HepG2 (cell line): ENCODE measurements around the gene RPS6KB1. TPM values are rescaled to one million over a fixed set of nuclear protein-coding genes. Genes with fewer than 3 reads are reported as not detected.

Source experiments
- ATF2 ChIP-seq: sonication (generic); formaldehyde crosslinking; IDR thresholded peaks from 2 replicates; pipeline ENCODE4 v1.4.0; 2020; ENCODE audit warnings: missing genetic modification reagents
- DDIT3 ChIP-seq: sonication (generic); formaldehyde crosslinking; IDR thresholded peaks from 2 replicates; pipeline ENCODE4 v1.4.0; 2020; ENCODE audit warnings: mild to moderate bottlenecking, missing genetic modification reagents
- FOXM1 ChIP-seq: sonication (generic); formaldehyde crosslinking; IDR thresholded peaks from 2 replicates; pipeline ENCODE4 v1.5.0; 2020; ENCODE audit warnings: missing genetic modification reagents
- GATA4 ChIP-seq: sonication (generic); IDR thresholded peaks from 2 replicates; pipeline ENCODE4 v1.6.1; 2016; ENCODE audit warnings: antibody characterized with exemption, low read depth, borderline replicate concordance
- GMEB1 ChIP-seq: sonication (generic); formaldehyde crosslinking; IDR thresholded peaks from 2 replicates; pipeline ENCODE4 v1.5.1; 2020; ENCODE audit warnings: missing genetic modification reagents, mild to moderate bottlenecking, borderline replicate concordance
- HMG20A ChIP-seq: IDR thresholded peaks from 2 replicates; pipeline ENCODE4 v1.6.1; 2016; ENCODE audit warnings: borderline replicate concordance
- KAT8 ChIP-seq: IDR thresholded peaks from 2 replicates; pipeline ENCODE4 v1.6.1; 2016; ENCODE audit warnings: missing genetic modification reagents, missing compliant biosample characterization
- KMT2A ChIP-seq: sonication (generic); formaldehyde crosslinking; IDR thresholded peaks from 2 replicates; pipeline ENCODE4 v1.4.0; 2020; ENCODE audit warnings: missing genetic modification reagents
- PLSCR1 ChIP-seq: sonication (generic); formaldehyde crosslinking; IDR thresholded peaks from 2 replicates; pipeline ENCODE4 v1.5.0; 2020; ENCODE audit warnings: missing genetic modification reagents, mild to moderate bottlenecking, borderline replicate concordance
- POLR2AphosphoS2 ChIP-seq: IDR thresholded peaks from 2 replicates; pipeline ENCODE4 v1.6.1; 2011; ENCODE audit warnings: low read depth, low read length, improper control_type of control experiment
- RBAK ChIP-seq: sonication (generic); formaldehyde crosslinking; IDR thresholded peaks from 2 replicates; pipeline ENCODE4 v1.5.1; 2020; ENCODE audit warnings: mild to moderate bottlenecking, missing genetic modification reagents
- SIN3B ChIP-seq: fragments of 150-350 bp; IDR thresholded peaks from 2 replicates; pipeline ENCODE4 v1.6.1; 2014; ENCODE audit warnings: low read length
- ZNF263 ChIP-seq: sonication (generic); formaldehyde crosslinking; IDR thresholded peaks from 2 replicates; pipeline ENCODE4 v1.4.0; 2020; ENCODE audit warnings: missing genetic modification reagents
- polyA plus RNA-seq, 8 experiments: library from polyadenylated mRNA; depleted of rRNA in 3 of 8; stranded (reverse) in 7 of 8; unstranded in 1 of 8; fragments of >200 nt; fragmentation: Illumina TruSeq in 4 of 8; extraction: Trizol in 4 of 8; gene quantifications; 2 replicates each; pipeline versions ENCODE4 v1.2.1 to v1.2.3, GENCODE V29; 2011 to 2016; ENCODE audit warnings: low read depth in 4 of 8, missing spikeins in 1 of 8, mixed read lengths in 1 of 8; ENCODE audit not compliant: insufficient read depth in 1 of 8
- total RNA-seq, 5 experiments: library from RNA; depleted of rRNA; stranded (reverse); fragments of >200 nt; fragmentation: Illumina TruSeq; extraction: Trizol; gene quantifications; 2 replicates each; pipeline ENCODE4 v1.2.3, GENCODE V29; 2016; ENCODE audit warnings: low read depth in 1 of 5
- TF ChIP-seq, protein P1 (sequence below): sonication (generic); formaldehyde crosslinking; IDR thresholded peaks from 2 replicates; pipeline ENCODE4 v1.4.0; 2020; ENCODE audit warnings: missing genetic modification reagents, borderline replicate concordance
- TF ChIP-seq, protein P2 (sequence below): sonication (generic); formaldehyde crosslinking; IDR thresholded peaks from 2 replicates; pipeline ENCODE4 v1.8.0; 2022; ENCODE audit warnings: mild to moderate bottlenecking, missing genetic modification reagents, borderline replicate concordance

The RPS6KB1 gene
- total and polyA plus RNA-seq, 2 of the 13 experiments (the other 11 are each of a cell fraction or from before 2014, with no cell fraction given), result 16.5 to 42.2 TPM

DNA sequence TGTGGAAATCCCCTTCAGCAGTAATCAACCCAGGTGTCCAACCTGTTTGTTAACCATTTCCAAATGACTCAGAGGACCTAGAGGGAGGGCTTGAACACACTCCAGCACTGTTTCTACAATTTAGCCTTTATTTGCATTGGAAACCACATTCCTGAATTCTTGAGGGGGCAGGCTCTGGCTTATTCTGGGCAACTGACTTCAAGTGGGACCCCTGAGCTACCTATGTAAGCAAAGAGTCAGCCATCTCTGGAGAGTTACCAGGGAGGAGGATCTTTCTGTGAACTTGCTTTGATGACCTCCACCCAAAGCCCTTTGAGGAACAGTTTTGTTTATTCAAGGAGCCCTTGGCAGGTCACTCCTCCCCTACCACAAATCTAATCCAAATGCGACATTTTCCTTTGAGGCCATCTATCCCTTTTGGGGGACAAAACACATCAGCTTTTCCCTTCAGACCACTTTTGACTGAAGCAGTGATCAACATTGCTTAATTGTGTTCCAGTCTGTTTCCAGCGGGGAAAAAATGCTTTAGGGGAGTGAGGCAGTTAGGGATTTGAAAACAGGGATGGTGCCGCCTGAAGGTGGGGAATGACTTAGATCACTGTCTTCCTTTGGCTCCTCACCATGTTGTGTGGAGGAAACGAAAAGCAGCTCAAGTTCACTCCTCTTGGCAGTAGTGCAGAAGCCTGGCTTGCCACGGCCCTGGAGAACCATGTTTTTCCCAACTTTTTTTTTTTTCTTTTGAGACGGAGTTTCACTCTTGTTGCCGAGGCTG is 46.3 kb upstream of the RPS6KB1 start (continued):
- TF ChIP-seq GMEB1 (CRISPR knock-in tag) (peak; percentile 47; the same call in 1 of the 2 replicates), PLSCR1 (CRISPR knock-in tag) (no peak), SIN3B (0 out of 2 replicates have a peak, but pooled peaks have one; percentile 15), HMG20A (peak; percentile 76; the same call in 1 of the 2 replicates), GATA4 (peak; percentile 84), FOXM1 (CRISPR knock-in tag) (no peak), POLR2AphosphoS2 (peak; percentile 66; the same call in 1 of the 2 replicates), KAT8 (CRISPR knock-in tag) (peak; percentile 26), ATF2 (peak; percentile 71), DDIT3 (CRISPR knock-in tag) (no peak), RBAK (no peak), ZNF263 (CRISPR knock-in tag) (peak; percentile 75), KMT2A (no peak)
- TF ChIP-seq, protein P1, sequence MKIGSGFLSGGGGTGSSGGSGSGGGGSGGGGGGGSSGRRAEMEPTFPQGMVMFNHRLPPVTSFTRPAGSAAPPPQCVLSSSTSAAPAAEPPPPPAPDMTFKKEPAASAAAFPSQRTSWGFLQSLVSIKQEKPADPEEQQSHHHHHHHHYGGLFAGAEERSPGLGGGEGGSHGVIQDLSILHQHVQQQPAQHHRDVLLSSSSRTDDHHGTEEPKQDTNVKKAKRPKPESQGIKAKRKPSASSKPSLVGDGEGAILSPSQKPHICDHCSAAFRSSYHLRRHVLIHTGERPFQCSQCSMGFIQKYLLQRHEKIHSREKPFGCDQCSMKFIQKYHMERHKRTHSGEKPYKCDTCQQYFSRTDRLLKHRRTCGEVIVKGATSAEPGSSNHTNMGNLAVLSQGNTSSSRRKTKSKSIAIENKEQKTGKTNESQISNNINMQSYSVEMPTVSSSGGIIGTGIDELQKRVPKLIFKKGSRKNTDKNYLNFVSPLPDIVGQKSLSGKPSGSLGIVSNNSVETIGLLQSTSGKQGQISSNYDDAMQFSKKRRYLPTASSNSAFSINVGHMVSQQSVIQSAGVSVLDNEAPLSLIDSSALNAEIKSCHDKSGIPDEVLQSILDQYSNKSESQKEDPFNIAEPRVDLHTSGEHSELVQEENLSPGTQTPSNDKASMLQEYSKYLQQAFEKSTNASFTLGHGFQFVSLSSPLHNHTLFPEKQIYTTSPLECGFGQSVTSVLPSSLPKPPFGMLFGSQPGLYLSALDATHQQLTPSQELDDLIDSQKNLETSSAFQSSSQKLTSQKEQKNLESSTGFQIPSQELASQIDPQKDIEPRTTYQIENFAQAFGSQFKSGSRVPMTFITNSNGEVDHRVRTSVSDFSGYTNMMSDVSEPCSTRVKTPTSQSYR (CRISPR knock-in tag), result no peak; the same call in 1 of the 2 replicates
- TF ChIP-seq, protein P2, sequence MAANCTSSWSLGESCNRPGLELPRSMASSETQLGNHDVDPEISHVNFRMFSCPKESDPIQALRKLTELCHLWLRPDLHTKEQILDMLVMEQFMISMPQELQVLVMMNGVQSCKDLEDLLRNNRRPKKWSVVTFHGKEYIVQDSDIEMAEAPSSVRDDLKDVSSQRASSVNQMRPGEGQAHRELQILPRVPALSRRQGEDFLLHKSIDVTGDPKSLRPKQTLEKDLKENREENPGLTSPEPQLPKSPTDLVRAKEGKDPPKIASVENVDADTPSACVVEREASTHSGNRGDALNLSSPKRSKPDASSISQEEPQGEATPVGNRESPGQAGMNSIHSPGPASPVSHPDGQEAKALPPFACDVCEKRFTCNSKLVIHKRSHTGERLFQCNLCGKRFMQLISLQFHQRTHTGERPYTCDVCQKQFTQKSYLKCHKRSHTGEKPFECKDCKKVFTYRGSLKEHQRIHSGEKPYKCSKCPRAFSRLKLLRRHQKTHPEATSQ, result peak; percentile 28; the same call in 1 of the 2 replicates
